ENCODE data around the gene SLC39A1. TPM values are rescaled to one million over a fixed set of nuclear protein-coding genes. Genes with fewer than 3 reads are reported as not detected.

The SLC39A1 gene
- total and polyA plus RNA-seq, 9 of the 15 experiments (the other 6 are each of a cell fraction or from before 2014, with no cell fraction given) = 9.9 to 81.1 (median 62.7) TPM

GRCh38 chr1:153990468-153991150 is 27.3 kb upstream of the SLC39A1 start, which contains the start of gene RPS27 (continued):
- TF ChIP-seq ZBTB43 (CRISPR knock-in tag; IDR thresholded peaks at IDR 0.05) (0 out of 2 replicates have a peak, but pooled peaks have one; percentile 31), RFX5 (IDR thresholded peaks at IDR 0.05; ENCODE audit: low read depth, low read length) (no peak), SPI1 (IDR thresholded peaks at IDR 0.05; ENCODE audit: borderline replicate concordance, low read depth, low read length) (peak; percentile 79), KLF6 (CRISPR knock-in tag; IDR thresholded peaks at IDR 0.05; ENCODE audit: borderline replicate concordance) (peak; percentile 44; the same call in 1 of the 2 replicates), ZNF121 (CRISPR knock-in tag; conservative IDR thresholded peaks at IDR 0.05) (peak; percentile 59), ZBTB26 (CRISPR knock-in tag; IDR thresholded peaks at IDR 0.05) (peak; percentile 61; the same call in 1 of the 2 replicates), HDAC6 (IDR thresholded peaks at IDR 0.05; ENCODE audit: low read depth, low read length) (no peak), ARID1B (IDR thresholded peaks at IDR 0.05) (no peak), ZNF280B (CRISPR knock-in tag; IDR thresholded peaks at IDR 0.05) (no peak), SAP30 (IDR thresholded peaks at IDR 0.05; ENCODE audit: borderline replicate concordance, insufficient read depth, low read depth, low read length, poor library complexity, severe bottlenecking) (no peak), MLX (CRISPR knock-in tag; conservative IDR thresholded peaks at IDR 0.05) (no peak; a peak in 1 of 4 replicates), SMARCA5 (IDR thresholded peaks at IDR 0.05) (no peak), RHOXF2B (CRISPR knock-in tag; conservative IDR thresholded peaks at IDR 0.05) (no peak), NEUROD1 (IDR thresholded peaks at IDR 0.05; ENCODE audit: borderline replicate concordance, low read depth, low read length, partially characterized antibody) (peak; percentile 82), E2F5 (CRISPR knock-in tag; IDR thresholded peaks at IDR 0.05) (no peak; the same call in 1 of the 2 replicates), KDM1A (IDR thresholded peaks at IDR 0.05) (no peak), GTF2B (IDR thresholded peaks at IDR 0.05; ENCODE audit: extremely low read depth, insufficient read length) (peak; percentile 95), MED1 (CRISPR knock-in tag; IDR thresholded peaks at IDR 0.05; ENCODE audit: borderline replicate concordance) (no peak), NCOA4 (IDR thresholded peaks at IDR 0.05; ENCODE audit: partially characterized antibody) (no peak), SMARCB1 (IDR thresholded peaks at IDR 0.05; ENCODE audit: insufficient read length, low read depth) (no peak)
